Measurements from ENCODE around the gene FRMPD2. TPM values are rescaled to one million over a fixed set of nuclear protein-coding genes. Genes with fewer than 3 reads are reported as not detected.

FRMPD2 gene
- total RNA-seq, 1 experiment from 2014 or later, result 0.27 TPM

Other genes with a start within 250 kb of the FRMPD2 start
- gene MAPK8, start 32.0 kb upstream of the FRMPD2 start, total RNA-seq (2014; rRNA removed; shearing (Covaris generic)), result 63.8 and 64.1 TPM in 2 replicates